Osteocyte (in vitro differentiated cells): ENCODE data around the gene SLC25A24. TPM values are rescaled to one million over a fixed set of nuclear protein-coding genes. Genes with fewer than 3 reads are reported as not detected.

Experiments
- DNase-seq: peaks from one replicate; pipeline ENCODE4 v3.0.0; 2021; ENCODE audit warnings: mixed read lengths; ENCODE audit not compliant: unreplicated experiment; ENCODE audit errors: extremely low spot score
- H3K27ac Mint-ChIP-seq: one replicate; pipeline ENCODE4 v1.8.0; 2021; ENCODE audit warnings: mild to moderate bottlenecking, mixed read lengths; ENCODE audit not compliant: unreplicated experiment
- H3K27me3 Mint-ChIP-seq: one replicate; pipeline ENCODE4 v1.8.0; 2021; ENCODE audit warnings: mixed read lengths; ENCODE audit not compliant: unreplicated experiment
- H3K36me3 Mint-ChIP-seq: one replicate; pipeline ENCODE4 v1.8.0; 2021; ENCODE audit warnings: mixed read lengths; ENCODE audit not compliant: unreplicated experiment
- H3K4me1 Mint-ChIP-seq: one replicate; pipeline ENCODE4 v1.8.0; 2021; ENCODE audit warnings: mixed read lengths; ENCODE audit not compliant: unreplicated experiment
- H3K4me3 Mint-ChIP-seq: one replicate; pipeline ENCODE4 v1.8.0; 2021; ENCODE audit warnings: mild to moderate bottlenecking, moderate library complexity, mixed read lengths; ENCODE audit not compliant: unreplicated experiment
- H3K9me3 Mint-ChIP-seq: one replicate; pipeline ENCODE4 v1.8.0; 2021; ENCODE audit warnings: mixed read lengths; ENCODE audit not compliant: unreplicated experiment
- total RNA-seq: library from RNA; stranded (reverse); gene quantifications from 2 replicates; pipeline ENCODE4 v1.2.1, GENCODE V29; 2021
- TF ChIP-seq, protein P1 (sequence below): fragments of 200-600 bp; sonication (generic); IDR thresholded peaks from 2 replicates; pipeline ENCODE4 v1.5.0; 2021; ENCODE audit warnings: antibody characterized with exemption, mild to moderate bottlenecking, moderate library complexity

Gene SLC25A24
- total RNA-seq, 1 donor from 2014 or later, result 41.3 TPM

DNA sequence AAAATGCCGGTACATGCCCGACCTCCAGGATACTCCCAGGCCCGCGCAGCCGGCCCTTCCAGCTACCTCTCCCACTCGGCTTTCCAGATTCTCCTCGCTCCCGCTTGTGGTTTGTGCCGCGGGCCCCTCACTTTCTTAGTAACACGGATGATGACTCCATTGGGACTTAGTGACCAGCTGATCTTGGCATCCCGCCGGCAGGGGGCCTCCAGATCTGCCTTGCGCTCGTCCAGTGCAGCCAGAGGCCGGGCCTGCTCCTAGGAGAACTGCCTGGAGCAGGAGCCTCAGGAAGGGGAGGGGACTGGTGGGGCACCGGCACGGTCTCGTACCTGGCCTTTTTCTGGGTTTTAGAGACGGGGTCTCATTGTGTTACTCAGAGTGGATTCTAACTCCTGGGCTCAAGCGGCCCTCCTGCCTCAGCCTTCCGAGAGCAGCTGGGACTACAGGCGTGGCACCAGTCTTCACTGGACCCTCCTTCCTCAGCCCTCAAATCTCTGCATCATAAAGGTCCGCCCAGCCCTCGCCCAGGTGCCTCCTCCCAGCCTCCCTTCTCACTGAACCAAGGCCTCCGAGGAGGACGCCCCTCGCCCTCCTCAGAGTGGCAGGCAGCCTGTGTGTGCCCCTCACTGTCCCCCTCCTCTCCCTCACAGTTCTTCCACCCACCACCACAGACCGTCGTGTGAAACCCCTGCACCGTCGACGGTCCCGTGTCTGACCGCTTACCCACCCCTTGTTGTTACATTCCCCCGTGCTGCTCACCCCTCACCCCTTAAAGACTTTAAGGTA, 78.6 kb downstream of the SLC25A24 start:
- Mint-ChIP-seq H3K27me3 (peaks cover 23% of the 10 kb centered on the region), H3K4me3 (no peak overlapping the region), H3K27ac (no peak overlapping the region), H3K4me1 (peaks cover 2% of the 10 kb centered on the region), H3K36me3 (no peaks in the 10 kb centered on the region), H3K9me3 (no peaks in the 10 kb centered on the region)
- TF ChIP-seq, protein P1, sequence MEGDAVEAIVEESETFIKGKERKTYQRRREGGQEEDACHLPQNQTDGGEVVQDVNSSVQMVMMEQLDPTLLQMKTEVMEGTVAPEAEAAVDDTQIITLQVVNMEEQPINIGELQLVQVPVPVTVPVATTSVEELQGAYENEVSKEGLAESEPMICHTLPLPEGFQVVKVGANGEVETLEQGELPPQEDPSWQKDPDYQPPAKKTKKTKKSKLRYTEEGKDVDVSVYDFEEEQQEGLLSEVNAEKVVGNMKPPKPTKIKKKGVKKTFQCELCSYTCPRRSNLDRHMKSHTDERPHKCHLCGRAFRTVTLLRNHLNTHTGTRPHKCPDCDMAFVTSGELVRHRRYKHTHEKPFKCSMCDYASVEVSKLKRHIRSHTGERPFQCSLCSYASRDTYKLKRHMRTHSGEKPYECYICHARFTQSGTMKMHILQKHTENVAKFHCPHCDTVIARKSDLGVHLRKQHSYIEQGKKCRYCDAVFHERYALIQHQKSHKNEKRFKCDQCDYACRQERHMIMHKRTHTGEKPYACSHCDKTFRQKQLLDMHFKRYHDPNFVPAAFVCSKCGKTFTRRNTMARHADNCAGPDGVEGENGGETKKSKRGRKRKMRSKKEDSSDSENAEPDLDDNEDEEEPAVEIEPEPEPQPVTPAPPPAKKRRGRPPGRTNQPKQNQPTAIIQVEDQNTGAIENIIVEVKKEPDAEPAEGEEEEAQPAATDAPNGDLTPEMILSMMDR, result no peak
- DNase-seq, result no peak

DNA sequence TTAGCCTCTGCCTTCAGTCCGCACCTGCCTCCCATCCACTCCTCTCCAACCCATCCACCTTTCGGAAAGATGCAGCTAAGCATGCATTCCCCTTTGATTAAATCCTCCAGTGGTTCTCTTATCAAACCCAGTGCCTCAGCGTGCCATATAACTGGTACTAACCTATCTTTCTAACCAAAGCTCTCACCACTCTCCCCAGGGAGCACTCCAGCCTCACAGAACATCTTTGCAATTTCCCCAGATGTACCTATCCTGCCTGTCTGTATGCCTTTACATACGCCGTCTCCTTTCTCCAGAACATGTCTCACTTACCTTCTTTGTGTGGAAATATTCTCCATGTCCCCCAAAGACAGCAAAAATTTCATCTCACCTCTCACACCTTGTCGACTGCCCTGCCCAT, 80.0 kb downstream of the SLC25A24 start:
- Mint-ChIP-seq H3K27me3 (peaks cover 24% of the 10 kb centered on the region), H3K4me3 (no peak overlapping the region), H3K27ac (no peak overlapping the region), H3K4me1 (no peaks in the 10 kb centered on the region), H3K36me3 (no peaks in the 10 kb centered on the region), H3K9me3 (no peaks in the 10 kb centered on the region)
- DNase-seq, result no peak
- TF ChIP-seq, protein P1, result no peak

DNA sequence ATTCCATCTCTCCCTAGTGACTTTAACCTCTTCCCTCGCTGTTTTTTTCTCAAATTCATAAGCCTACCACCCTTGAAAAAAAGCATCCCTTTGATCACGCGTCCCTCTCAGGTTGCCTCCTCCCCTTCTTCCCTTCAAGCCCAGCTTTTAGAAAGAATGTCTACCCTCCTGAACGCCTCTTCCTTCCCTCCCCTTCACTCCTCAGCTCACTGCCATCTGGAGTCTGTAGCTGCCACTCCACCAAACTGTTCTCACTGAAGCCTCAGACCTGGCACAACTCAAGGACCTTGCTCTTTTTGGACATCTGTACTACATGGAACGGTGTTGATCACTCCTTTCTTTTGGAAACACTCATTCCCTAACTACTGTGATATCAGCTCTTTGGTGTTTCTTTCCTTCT, 80.6 kb downstream of the SLC25A24 start:
- Mint-ChIP-seq H3K36me3 (no peaks in the 10 kb centered on the region), H3K27ac (no peak overlapping the region), H3K4me3 (no peak overlapping the region), H3K4me1 (no peaks in the 10 kb centered on the region), H3K9me3 (no peaks in the 10 kb centered on the region), H3K27me3 (peaks cover 24% of the 10 kb centered on the region)
- DNase-seq, result no peak
- TF ChIP-seq, protein P1, result no peak

DNA sequence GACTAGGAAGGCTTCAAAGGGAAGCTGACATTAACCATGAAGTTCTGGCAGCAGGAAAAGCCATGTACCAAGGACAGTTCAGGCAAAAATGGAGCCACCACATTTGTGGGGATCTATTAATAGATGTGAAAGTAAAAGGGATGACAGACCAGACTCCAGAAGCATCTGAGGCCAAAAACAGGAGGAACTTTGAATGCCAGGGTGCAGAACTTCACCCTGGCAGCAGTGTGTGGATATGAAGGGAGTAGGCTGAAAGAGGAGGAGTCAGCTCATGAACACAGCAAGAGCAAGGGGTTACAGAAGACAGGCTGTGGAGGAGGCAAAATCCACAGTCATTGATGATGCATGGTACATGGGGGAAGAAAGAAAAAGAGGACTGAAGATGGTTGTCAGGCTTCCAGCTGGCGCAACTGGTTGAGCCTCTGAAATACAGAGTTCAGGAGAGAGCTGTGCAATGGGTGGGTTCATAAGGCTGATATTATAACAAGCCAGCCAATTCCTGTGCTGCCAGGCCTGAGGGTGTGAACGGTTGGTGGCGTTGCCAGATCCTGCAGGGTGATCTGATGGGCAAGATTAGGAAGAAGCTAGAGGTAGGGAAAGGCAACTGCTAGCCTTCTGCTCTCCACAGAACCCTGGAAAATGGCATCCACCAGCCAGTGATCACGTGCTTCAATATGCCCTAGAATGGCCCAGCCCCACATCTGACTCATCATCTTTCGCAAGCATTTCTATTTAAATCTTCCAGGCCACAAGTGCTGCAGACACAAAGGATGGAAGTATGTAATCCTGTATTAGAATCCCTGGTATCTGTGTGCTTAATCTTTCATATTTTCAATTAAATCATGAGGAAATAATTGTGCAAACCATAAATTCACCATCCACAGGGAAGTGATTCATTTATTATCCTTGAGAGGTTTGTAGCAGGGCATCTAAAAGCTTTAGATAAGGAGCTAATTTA, 81.9 kb downstream of the SLC25A24 start:
- Mint-ChIP-seq H3K9me3 (no peaks in the 10 kb centered on the region), H3K27ac (no peak overlapping the region), H3K4me1 (no peaks in the 10 kb centered on the region), H3K4me3 (no peak overlapping the region), H3K27me3 (peaks cover 24% of the 10 kb centered on the region), H3K36me3 (no peaks in the 10 kb centered on the region)
- DNase-seq, result no peak
- TF ChIP-seq, protein P1, result no peak

DNA sequence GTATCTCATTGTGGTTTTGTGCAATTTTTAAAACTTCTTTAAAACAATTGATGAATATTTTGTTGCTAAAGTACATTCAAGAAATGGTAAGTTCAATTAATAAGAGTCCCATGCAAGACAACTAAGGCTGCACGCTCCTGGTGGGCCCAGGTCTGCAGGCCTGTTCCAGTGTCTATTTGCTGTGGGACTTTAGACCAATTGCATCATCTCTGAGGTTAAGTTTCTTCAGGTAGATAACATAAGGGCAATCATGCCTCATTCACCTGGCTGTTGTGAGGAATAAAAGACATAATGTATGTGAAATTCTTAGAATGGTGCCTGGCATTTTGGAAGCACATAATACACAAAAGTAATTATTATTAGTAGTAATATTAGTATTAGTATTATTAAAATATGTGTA, 82.9 kb downstream of the SLC25A24 start:
- H3K9me3 Mint-ChIP-seq, result no peaks in the 10 kb centered on the region
- H3K36me3 Mint-ChIP-seq, result no peaks in the 10 kb centered on the region
- TF ChIP-seq, protein P1, result no peak
- no peak overlapping the region for H3K4me3 Mint-ChIP-seq
- no peak overlapping the region for H3K27ac Mint-ChIP-seq
- DNase-seq, result no peak
- H3K27me3 Mint-ChIP-seq, result peaks cover 26% of the 10 kb centered on the region
- H3K4me1 Mint-ChIP-seq, result no peaks in the 10 kb centered on the region
